Neural progenitor cell (in vitro differentiated cells): ENCODE data around the gene SNRNP200.

ENCODE experiments used
- CTCF ChIP-seq: fragments of 200-600 bp; sonication (generic); IDR thresholded peaks from 2 replicates; pipeline ENCODE4 v1.5.1; 2017; ENCODE audit warnings: antibody characterized with exemption, mild to moderate bottlenecking
- EZH2 ChIP-seq: fragments of 200-600 bp; sonication (generic); IDR thresholded peaks from 2 replicates; pipeline ENCODE4 v1.6.1; 2017; ENCODE audit warnings: antibody characterized with exemption, mild to moderate bottlenecking, moderate library complexity

GRCh38 chr2:96253006-96253405 lies 52.3 kb downstream of the SNRNP200 start:
- TF ChIP-seq EZH2: no peak
- TF ChIP-seq CTCF: no peak
